ENCODE data around the gene ITGA7.

The ITGA7 gene

GRCh38 chr12:55704824-55705718, 2.6 kb downstream of the ITGA7 start:
- DNase-seq (ENCODE audit: insufficient read length, low spot score), result no peak
- TF ChIP-seq POLR2A (IDR thresholded peaks at IDR 0.05; ENCODE audit: low read depth, low read length), result no peak
- FAIRE-seq, result no peak

GRCh38 chr12:55703901-55704761, 3.6 kb downstream of the ITGA7 start:
- FAIRE-seq (no peak), DNase-seq (ENCODE audit: insufficient read length, low spot score) (no peak)
- TF ChIP-seq POLR2A (IDR thresholded peaks at IDR 0.05; ENCODE audit: low read depth, low read length), result no peak

- FAIRE-seq, result no peak
- no peak for DNase-seq (ENCODE audit: insufficient read length, low spot score)
- no peak for TF ChIP-seq POLR2A (IDR thresholded peaks at IDR 0.05; ENCODE audit: low read depth, low read length)
Measured at GRCh38 chr12:55703288-55703687, 4.4 kb downstream of the ITGA7 start.

GRCh38 chr12:55702861-55703260, 4.8 kb downstream of the ITGA7 start:
- no peak for DNase-seq (ENCODE audit: insufficient read length, low spot score)
- no peak for FAIRE-seq
- TF ChIP-seq POLR2A (IDR thresholded peaks at IDR 0.05; ENCODE audit: low read depth, low read length), result no peak

- FAIRE-seq, result peak; percentile 83
- TF ChIP-seq POLR2A (IDR thresholded peaks at IDR 0.05; ENCODE audit: low read depth, low read length), result no peak
- peak; percentile 74 for DNase-seq (ENCODE audit: insufficient read length, low spot score)
Measured at GRCh38 chr12:55700255-55701018, 7.3 kb downstream of the ITGA7 start.

GRCh38 chr12:55699471-55700055, 8.1 kb downstream of the ITGA7 start:
- FAIRE-seq (no peak), DNase-seq (ENCODE audit: insufficient read length, low spot score) (no peak)
- TF ChIP-seq POLR2A (IDR thresholded peaks at IDR 0.05; ENCODE audit: low read depth, low read length), result no peak

- DNase-seq (ENCODE audit: insufficient read length, low spot score) (no peak), FAIRE-seq (no peak)
- TF ChIP-seq POLR2A (IDR thresholded peaks at IDR 0.05; ENCODE audit: low read depth, low read length), result no peak
Measured at GRCh38 chr12:55698965-55699364, 8.7 kb downstream of the ITGA7 start.

GRCh38 chr12:55698241-55698955, 9.3 kb downstream of the ITGA7 start:
- no peak for TF ChIP-seq POLR2A (IDR thresholded peaks at IDR 0.05; ENCODE audit: low read depth, low read length)
- no peak for FAIRE-seq
- DNase-seq (ENCODE audit: insufficient read length, low spot score), result no peak

- FAIRE-seq, result no peak
- DNase-seq (ENCODE audit: insufficient read length, low spot score), result no peak
- TF ChIP-seq POLR2A (IDR thresholded peaks at IDR 0.05; ENCODE audit: low read depth, low read length), result no peak
Measured at GRCh38 chr12:55697686-55698085, 10.0 kb downstream of the ITGA7 start.

- DNase-seq (ENCODE audit: insufficient read length, low spot score) (no peak), FAIRE-seq (no peak)
- no peak for TF ChIP-seq POLR2A (IDR thresholded peaks at IDR 0.05; ENCODE audit: low read depth, low read length)
Measured at GRCh38 chr12:55696796-55697462, 10.8 kb downstream of the ITGA7 start.

GRCh38 chr12:55696141-55696540, 11.6 kb downstream of the ITGA7 start:
- FAIRE-seq (no peak), DNase-seq (ENCODE audit: insufficient read length, low spot score) (no peak)
- TF ChIP-seq POLR2A (IDR thresholded peaks at IDR 0.05; ENCODE audit: low read depth, low read length), result no peak

- no peak for TF ChIP-seq POLR2A (IDR thresholded peaks at IDR 0.05; ENCODE audit: low read depth, low read length)
- DNase-seq (ENCODE audit: insufficient read length, low spot score) (no peak), FAIRE-seq (no peak)
Measured at GRCh38 chr12:55695349-55695748, 12.4 kb downstream of the ITGA7 start.

All from H54 (cell line).